K562 treated with DMSO at 1 percent for 24 hours (cell line): ENCODE measurements around the gene ATXN8OS. TPM values are rescaled to one million over a fixed set of nuclear protein-coding genes. Genes with fewer than 3 reads are reported as not detected.

Experiments used
- total RNA-seq: library from RNA; unstranded; fragments of 300-600 nt; gene quantifications from 2 replicates; pipeline ENCODE4 v1.2.3, GENCODE V29; 2022; ENCODE audit warnings: low read depth; ENCODE audit not compliant: insufficient read depth

ATXN8OS gene
- total RNA-seq = not detected in 2 replicates

DNA sequence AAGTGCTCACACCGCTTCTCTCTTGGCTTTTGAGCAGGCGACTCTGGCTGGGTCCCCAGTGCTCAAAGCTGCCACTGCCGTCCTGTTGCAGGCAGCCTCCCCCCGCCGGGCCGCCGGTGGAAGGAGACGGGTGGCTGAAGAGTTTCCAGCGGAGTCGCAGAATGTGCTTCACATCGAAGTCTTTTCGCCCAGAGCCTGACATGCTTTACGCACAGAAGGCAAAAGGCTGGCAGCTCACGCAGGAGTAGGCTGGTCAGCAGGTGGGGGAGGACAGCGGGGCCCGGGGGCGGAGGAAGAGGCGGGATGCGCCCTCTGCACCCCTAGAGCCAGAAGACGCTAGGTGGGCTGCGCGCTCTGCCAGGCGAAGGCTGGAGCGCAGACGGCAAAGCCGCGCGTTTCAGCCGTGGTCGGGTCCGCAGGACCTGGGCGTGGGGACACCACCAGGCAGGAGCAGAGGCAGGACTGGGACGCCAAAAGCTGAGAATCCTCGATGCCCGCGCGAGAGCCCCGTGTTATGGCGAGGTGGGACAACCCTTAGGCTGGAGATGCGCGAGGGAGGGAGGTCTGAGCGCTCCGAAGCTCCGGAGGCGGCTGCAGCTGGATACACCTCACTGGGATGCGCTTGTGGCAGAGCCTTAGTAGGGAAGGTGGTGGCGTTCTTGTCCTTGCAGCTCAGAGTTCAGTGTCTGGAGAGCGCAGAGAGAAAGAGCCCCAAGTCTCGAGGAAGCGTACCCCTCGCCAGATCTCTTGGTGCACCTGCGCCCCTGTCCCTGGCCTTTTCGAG lies at the start of gene ATXN8OS:
ATXN8OS (plus strand) TSS at position 329 of the 784 bp plus-strand sequence.

DNA sequence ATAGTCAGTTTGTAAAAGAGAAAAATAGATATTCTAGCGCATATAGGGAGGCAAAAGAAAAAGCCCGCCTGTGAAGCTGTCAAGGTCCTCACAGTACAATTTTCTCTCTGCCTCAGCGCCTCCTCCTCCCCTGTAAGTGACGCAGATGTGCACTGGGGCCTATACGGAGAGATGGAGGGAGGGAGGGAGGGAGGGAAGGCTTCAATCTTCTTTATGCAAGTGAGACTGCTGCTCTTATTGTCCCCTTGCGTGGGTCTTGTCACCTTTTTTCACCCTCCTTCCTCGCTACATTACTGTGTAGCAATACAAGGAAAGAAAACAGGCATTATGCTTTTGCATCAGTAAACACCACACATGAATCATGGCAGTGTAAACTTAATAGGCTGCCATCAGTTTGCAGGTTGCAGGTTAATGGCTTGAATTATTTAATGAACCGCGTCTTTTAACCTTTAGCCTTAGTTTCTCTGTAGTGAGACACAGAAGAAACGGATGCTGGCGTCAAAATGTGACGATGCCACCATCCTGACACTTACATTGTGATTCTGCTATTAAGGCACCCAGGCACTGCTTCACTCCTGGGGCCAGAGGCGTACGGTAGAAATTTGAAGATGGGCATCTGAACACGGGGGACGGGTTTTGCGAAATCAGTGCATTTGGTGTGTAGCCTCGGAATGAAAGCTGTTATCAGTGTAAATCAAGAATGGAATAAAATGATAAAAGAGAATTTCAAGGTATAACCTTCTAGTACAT lies 905 bp downstream of the ATXN8OS start, which contains the start of gene KLHL1:
KLHL1 (minus strand) TSS at position 97 of the 750 bp plus-strand sequence. CDS start 753 bp downstream, outside the sequence.

Other genes starting within 250 kb of the ATXN8OS start
- gene KLHL1, start 626 bp downstream of the ATXN8OS start, total RNA-seq = not detected in 2 replicates